NCI-H1092 treated with DMSO at 0.1 percent for 48 hours (cell line): ENCODE data around the gene PLPPR2.
"Not testable (repeated sequence)": the region's sequence is repeated elsewhere in the genome, so short reads cannot be mapped to it uniquely, and the experiment has no call there.

Experiments
- DNase-seq: peaks from one replicate; lab custom pipeline; 2025; lab: John Stamatoyannopoulos, UW

PLPPR2 gene

DNA sequence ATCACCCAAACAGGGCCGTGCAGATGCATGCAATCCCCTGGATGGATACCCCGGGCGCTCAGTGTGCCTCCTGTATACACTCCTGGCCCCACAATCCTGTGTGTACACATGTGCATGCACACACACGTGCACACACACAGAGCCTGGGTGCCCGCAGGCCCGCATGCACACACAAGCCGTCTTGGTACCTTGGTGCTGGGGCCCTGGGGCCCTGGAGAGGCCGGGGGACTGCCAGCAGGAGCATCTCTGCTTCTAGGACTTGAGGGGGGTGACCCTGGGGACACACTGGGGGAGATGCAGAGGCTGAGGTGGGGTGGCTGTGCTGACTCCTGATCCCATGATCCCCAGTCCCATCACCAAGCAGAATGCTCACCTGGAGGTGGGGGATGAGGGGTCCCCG is 44.4 kb downstream of the PLPPR2 start:
- no peak for DNase-seq

DNA sequence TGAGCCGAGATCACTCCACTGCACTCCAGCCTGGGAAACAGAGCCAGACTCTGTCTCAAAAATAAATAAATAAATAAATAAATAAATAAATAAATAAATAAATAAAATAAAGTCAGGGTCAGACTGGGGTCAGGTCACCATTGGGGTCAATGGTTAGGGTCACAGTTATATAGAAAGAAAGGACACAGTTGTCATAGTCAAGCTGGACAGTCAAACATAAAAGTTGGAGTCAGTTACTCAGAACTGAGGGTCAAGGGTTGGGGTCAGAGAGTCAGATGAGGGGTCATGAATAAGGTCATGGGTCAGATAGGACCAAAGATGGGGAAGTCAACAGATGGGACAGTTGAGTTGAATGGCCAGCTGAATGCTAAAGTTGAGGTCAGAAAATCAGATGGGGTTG is 45.6 kb downstream of the PLPPR2 start:
- DNase-seq: no peak

DNA sequence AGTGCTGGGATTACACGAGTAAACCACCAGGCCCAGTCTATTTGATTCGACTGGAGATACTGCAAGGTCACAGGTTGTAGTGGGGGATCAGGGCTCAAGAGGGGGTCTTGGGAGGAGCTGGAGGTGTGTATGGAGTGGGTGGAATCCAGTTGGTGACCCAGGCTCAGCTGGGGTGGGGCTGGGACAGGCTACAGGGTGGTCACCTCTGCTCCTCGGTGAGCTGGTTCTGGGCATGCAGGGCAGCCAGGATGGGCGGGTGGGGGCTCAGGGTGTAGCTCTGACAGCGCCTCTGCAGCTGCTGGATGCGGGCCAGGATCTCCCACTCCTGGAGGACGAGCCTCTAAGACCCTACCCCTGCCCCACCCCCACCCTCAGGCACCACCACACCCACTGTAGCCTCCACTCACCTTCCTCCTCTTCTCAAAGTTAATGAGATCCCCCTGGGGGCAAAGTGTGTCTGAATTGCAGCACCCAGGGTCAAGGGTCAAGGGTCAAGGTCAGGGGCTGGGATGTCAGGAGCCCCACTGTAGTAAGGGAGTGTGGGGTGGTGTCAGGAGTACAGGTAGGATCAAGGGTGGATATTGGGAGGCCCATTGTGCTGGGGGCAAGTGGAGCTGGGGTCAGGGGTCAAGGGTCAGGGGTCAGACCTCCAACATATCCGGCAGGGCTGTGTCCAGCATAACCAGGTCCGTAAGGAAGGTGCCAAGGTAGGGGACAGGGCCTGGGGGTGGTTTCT is 46.7 kb downstream of the PLPPR2 start:
- no peak for DNase-seq

DNA sequence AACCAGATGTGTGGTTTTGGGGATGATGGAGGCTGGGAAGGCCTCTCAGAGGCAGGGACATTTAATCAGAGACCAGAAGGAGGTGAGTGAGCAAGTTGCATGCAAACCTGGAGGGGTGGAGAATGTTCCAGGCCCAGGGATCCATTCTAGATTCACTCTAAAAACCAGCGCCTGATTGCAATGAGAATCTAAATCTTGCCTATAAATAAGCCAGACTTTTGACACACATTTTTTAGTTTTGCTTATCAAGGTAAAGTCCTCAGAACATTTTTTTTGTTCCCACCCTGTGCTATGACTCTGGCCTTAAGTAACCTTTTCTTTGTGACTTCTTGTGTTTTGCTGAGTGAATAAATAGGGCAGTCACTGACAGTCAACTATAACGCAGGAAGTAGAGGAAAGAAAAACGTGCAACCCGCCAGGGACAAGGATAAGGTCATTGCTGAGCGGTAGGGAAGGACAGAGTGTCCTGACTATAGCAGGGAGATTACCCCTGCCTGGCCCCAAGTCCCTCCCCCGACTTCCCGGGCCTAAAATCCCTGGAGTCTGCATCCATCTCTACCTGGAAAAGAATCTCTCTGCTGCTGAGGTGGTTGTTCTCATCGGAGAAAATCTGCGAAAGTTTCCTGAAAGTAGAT is 49.5 kb downstream of the PLPPR2 start:
- no peak for DNase-seq

DNA sequence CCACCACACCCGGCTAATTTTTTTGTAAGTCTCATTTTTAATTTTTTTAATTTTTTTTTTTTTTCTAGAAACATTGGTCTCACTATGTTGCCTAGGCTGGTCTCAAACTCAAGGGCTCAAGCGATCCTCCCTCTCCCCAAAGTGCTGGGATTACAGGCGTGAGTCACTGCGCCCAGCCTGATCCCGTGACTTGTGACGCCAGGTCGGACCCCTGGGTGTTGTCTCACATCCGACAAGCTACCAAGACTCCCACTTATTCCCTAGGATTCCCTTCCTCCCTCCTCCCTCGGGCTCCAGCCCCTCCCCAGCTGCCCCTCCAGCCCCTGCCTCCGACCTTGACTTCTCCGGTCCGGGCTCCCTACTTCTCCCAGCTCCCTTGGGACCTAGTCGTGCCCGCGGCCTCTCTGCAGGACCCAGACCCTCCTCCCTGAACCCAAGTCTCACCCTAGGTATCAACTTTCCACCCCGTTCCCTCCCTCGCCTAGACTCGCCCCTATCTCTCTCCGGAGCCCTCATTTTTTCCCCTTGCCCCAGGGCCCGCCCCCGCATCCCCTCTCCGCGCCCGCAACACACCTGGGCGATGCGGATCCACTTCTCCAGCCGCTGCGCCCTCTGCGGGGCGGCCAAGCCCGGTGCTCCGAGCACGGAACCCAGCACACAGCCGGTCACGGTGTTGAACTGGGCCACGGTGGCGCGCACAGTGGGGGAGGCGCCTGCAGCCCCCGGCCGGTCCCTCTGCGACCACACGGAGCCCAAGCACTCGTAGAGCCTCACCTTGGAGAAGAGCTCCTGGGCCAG is 50.8 kb downstream of the PLPPR2 start:
- no peak for DNase-seq

DNA sequence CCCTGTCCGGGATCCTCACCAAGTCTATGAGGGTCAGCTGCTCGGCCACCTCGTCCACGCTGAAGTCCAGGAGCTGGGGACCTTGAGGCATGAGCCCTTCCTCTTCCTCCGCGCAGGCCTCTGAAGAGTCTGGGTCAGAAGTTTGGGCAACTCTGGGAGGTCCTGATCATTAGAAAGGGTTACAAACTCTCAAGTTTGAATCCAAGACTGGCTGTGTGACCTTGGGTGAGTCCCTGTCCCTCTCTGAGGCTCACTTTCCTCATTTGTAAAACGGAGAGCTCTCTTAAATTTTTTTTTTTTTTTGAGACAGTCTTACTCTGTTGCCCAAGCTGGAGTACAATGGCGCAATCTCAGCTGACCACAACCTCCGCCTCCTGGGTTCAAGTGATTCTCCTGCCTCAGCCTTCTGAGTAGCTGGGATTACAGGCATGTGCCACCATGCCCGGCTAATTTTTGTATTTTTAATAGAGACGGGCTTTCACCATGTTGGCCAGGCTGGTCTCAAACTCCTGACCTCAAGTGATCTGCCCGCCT is 51.5 kb downstream of the PLPPR2 start:
- not testable (repeated sequence) for DNase-seq

DNA sequence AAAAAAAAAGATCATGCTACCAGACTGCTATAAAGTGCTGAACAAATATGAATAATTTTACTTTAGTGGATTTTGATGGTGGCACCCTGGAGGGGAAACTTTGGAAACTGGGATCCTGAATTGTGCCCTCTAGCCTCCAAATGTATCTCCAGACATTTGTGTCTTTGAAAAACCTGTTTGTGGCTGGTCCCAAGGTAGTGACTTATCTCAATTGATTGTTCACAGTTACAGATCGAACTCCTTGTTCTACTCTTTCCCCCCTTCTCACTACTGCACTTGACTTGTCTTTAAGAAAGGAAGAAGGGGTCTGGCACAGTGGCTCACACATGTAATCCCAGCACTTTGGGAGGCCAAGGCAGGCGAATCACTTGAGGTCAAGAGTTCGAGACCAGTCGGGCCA is 53.4 kb downstream of the PLPPR2 start:
- no peak for DNase-seq

DNA sequence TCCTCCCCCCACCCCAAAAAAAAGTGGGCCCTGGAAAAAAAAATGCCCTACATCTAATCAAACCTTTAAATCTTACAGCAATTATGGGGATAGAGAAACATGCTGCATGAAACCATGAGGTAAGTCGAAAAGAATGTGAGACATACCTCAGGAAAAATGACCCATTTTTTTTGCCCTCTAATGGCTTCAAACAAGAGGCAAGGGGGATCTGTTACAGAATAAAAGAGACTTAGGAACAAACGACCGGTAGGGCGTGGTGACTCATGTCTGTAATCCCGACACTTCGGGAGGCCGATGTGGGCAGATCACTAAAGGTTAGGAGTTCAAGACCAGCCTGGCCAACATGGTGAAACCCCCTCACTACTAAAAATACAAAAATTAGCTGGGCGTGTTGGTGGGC is 55.5 kb downstream of the PLPPR2 start:
- no peak for DNase-seq

DNA sequence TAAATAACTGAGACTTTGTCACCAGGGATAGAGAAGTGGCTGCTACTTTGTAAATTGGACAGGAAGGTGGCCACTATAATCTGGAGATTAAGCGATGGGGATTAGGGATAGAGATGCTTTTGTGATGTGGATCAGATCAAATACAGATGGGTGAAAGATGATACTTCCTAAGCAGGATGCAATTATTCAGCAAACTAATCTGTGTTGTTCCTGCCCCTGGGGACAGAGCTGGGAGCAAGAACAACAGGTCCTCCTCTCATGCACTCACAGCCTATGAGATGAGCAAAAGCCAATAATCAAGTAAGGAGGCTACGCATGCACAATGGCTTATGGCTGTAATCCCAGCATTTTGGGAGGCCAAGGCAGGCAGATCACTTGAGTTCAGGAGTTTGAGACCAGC is 59.3 kb downstream of the PLPPR2 start:
- no peak for DNase-seq
